HepG2 (cell line): ENCODE data around the gene PFKFB4. TPM values are rescaled to one million over a fixed set of nuclear protein-coding genes. Genes with fewer than 3 reads are reported as not detected.
A peak's percentile ranks its signal among the peaks of the same experiment; 100 is the strongest.

Experiments
- ATAC-seq: fragments of 200-7000 bp; cut with Tn5 transposase; 3 replicates; pipeline ENCODE4 v1.9.1; 2020; ENCODE audit warnings: mild to moderate bottlenecking, moderate library complexity
- BruUV-seq: library from RNA; stranded (reverse); fragments of 400-500 nt; replicated peaks from 2 replicates; lab custom pipeline; 2021; lab: Mats Ljungman, UMichigan
- CTCF ChIA-PET: fragments of 300-600 bp; formaldehyde crosslinking; extraction: SDS; loops from one replicate; lab custom pipeline; 2021; ENCODE audit warnings: low total read pairs, inconsistent platforms, low intra/inter-chr PET ratio; lab: Yijun Ruan, JAX
- POLR2A ChIA-PET: fragments of 350-600 bp; sonication (Branson Sonifier 250); formaldehyde crosslinking; loops from one replicate; lab custom pipeline; 2020; ENCODE audit warnings: antibody characterized with exemption, inconsistent platforms; lab: Yijun Ruan, JAX
- DNase-seq: peaks from one replicate; pipeline ENCODE4 v3.0.0-alpha.2; 2015; ENCODE audit warnings: low spot score
- FAIRE-seq: peaks from 3 replicates; lab custom pipeline; 2011; peaks lifted over from hg19 to GRCh38; lab: Jason Lieb, UNC
- H2AFZ ChIP-seq: one replicate; pipeline ENCODE4 v1.6.1; 2011; ENCODE audit warnings: low read length, inconsistent platforms
- H3K27ac ChIP-seq: fragments of 300-600 bp; 3 replicates; pipeline ENCODE4 v1.8.0; 2011; ENCODE audit warnings: mixed run types, mild to moderate bottlenecking, mixed read lengths, low read length, inconsistent platforms; ENCODE audit not compliant: insufficient read depth; ENCODE audit errors: extremely low read length
- H3K27me3 ChIP-seq, 2 experiments: fragments of 200-600 bp in 1 of 2; 2 replicates in 1 of 2; 3 replicates in 1 of 2; pipeline versions ENCODE4 v1.6.0 to v1.8.0; 2011; ENCODE audit warnings: low read length in 2 of 2, mild to moderate bottlenecking in 2 of 2, moderate library complexity in 2 of 2, inconsistent platforms in 1 of 2; ENCODE audit not compliant: insufficient read depth in 2 of 2, control insufficient read depth in 1 of 2
- H3K36me3 ChIP-seq, 2 experiments: fragments of 200-600 bp in 1 of 2; replicated peaks in 1 of 2; 2 replicates in 1 of 2; 3 replicates in 1 of 2; pipeline versions ENCODE4 v1.5.1 to v1.8.0; 2011; ENCODE audit warnings: low read length in 2 of 2, inconsistent platforms in 1 of 2; ENCODE audit not compliant: insufficient read depth in 2 of 2, control insufficient read depth in 1 of 2
- H3K4me1 ChIP-seq: 2 replicates; pipeline ENCODE4 v1.5.1; 2012; ENCODE audit warnings: low read length, inconsistent platforms; ENCODE audit not compliant: insufficient read depth
- H3K4me2 ChIP-seq: 2 replicates; pipeline ENCODE4 v1.6.0; 2011; ENCODE audit warnings: low read depth, low read length, inconsistent platforms
- H3K4me3 ChIP-seq, 3 experiments: fragments of 200-600 bp in 1 of 3; sonication (generic), shearing (Covaris generic) in 1 of 3; replicated peaks in 1 of 3; 2 replicates each; pipeline ENCODE4 v1.5.1; 2011 to 2016; ENCODE audit warnings: low read length in 3 of 3, inconsistent platforms in 2 of 3, low read depth in 2 of 3, mild to moderate bottlenecking in 2 of 3, control low read depth in 1 of 3, mixed read lengths in 1 of 3; ENCODE audit not compliant: insufficient read depth in 1 of 3
- H3K79me2 ChIP-seq: one replicate; pipeline ENCODE4 v1.6.1; 2011; ENCODE audit warnings: low read length, inconsistent platforms; ENCODE audit not compliant: insufficient read depth
- H3K9ac ChIP-seq: 2 replicates; pipeline ENCODE4 v1.6.0; 2011; ENCODE audit warnings: mild to moderate bottlenecking, low read depth, low read length, inconsistent platforms; ENCODE audit not compliant: insufficient read depth
- H3K9me3 ChIP-seq: 2 replicates; pipeline ENCODE4 v1.5.1; 2012; ENCODE audit warnings: mild to moderate bottlenecking, low read length
- H4K20me1 ChIP-seq: 2 replicates; pipeline ENCODE4 v1.6.0; 2011; ENCODE audit warnings: inconsistent platforms, mild to moderate bottlenecking, low read length, moderate library complexity; ENCODE audit not compliant: insufficient read depth
- ASH2L ChIP-seq: fragments of 300-600, 200-600 bp; sonication (generic); IDR thresholded peaks from 2 replicates; pipeline ENCODE4 v1.7.0; 2017; ENCODE audit warnings: low read depth, mild to moderate bottlenecking, moderate library complexity, mixed read lengths, low read length; ENCODE audit not compliant: insufficient read length
- ATF7 ChIP-seq, 2 experiments: fragments of 450-650 bp in 1 of 2; sonication (generic) in 1 of 2; formaldehyde crosslinking in 1 of 2; IDR thresholded peaks; 2 replicates each; pipeline versions ENCODE4 v1.4.0 to v1.6.1; 2016 to 2020; ENCODE audit warnings: antibody characterized with exemption in 1 of 2, mild to moderate bottlenecking in 1 of 2, missing genetic modification reagents in 1 of 2
- FOXC1 ChIP-seq: sonication (generic); formaldehyde crosslinking; IDR thresholded peaks from 2 replicates; pipeline ENCODE4 v1.8.0; 2022; ENCODE audit warnings: mild to moderate bottlenecking, missing genetic modification reagents, borderline replicate concordance
- KDM6A ChIP-seq: IDR thresholded peaks from 2 replicates; pipeline ENCODE4 v1.6.1; 2016; ENCODE audit warnings: low read depth
- ZNF143 ChIP-seq: sonication (generic); formaldehyde crosslinking; IDR thresholded peaks from 2 replicates; pipeline ENCODE4 v1.4.0; 2020; ENCODE audit warnings: missing genetic modification reagents
- ZNF772 ChIP-seq: sonication (generic); formaldehyde crosslinking; IDR thresholded peaks from 2 replicates; pipeline ENCODE4 v1.5.0; 2020; ENCODE audit warnings: mild to moderate bottlenecking, missing genetic modification reagents
- WGBS: methylation state at CpG from one replicate; pipeline ENCODE4 v1.1.6; 2017; ENCODE audit warnings: low lambda C conversion rate; 5-methylcytosine and 5-hydroxymethylcytosine counted together
- in situ Hi-C: cut with HindIII; loops from 2 replicates; pipeline ENCODE4 v1.10.0; 2017; ENCODE audit warnings: low pct_unique_long_range_greater_than_20kb; ENCODE audit not compliant: extremely low pct_ligation_motif_present
- intact Hi-C: fragments of 100-400 bp; cut with micrococcal nuclease; formaldehyde crosslinking; loops from one replicate; pipeline ENCODE4 v1.10.0; 2022; ENCODE audit not compliant: unreplicated experiment
- polyA plus RNA-seq, 8 experiments: library from polyadenylated mRNA; depleted of rRNA in 3 of 8; stranded (reverse) in 7 of 8; unstranded in 1 of 8; fragments of >200 nt; fragmentation: Illumina TruSeq in 4 of 8; extraction: Trizol in 4 of 8; gene quantifications; 2 replicates each; pipeline versions ENCODE4 v1.2.1 to v1.2.3, GENCODE V29; 2011 to 2016; ENCODE audit warnings: low read depth in 4 of 8, missing spikeins in 1 of 8, mixed read lengths in 1 of 8; ENCODE audit not compliant: insufficient read depth in 1 of 8
- total RNA-seq, 5 experiments: library from RNA; depleted of rRNA; stranded (reverse); fragments of >200 nt; fragmentation: Illumina TruSeq; extraction: Trizol; gene quantifications; 2 replicates each; pipeline ENCODE4 v1.2.3, GENCODE V29; 2016; ENCODE audit warnings: low read depth in 1 of 5
- TF ChIP-seq, protein P1 (sequence below): sonication (generic); formaldehyde crosslinking; IDR thresholded peaks from 2 replicates; pipeline ENCODE4 v1.5.0; 2020; ENCODE audit warnings: mild to moderate bottlenecking, missing genetic modification reagents
- TF ChIP-seq, protein P2 (sequence below): sonication (generic); formaldehyde crosslinking; IDR thresholded peaks from 2 replicates; pipeline ENCODE4 v1.9.0; 2022; ENCODE audit warnings: missing genetic modification reagents, mild to moderate bottlenecking, borderline replicate concordance
- TF ChIP-seq, protein P3 (sequence below): sonication (generic); formaldehyde crosslinking; conservative IDR thresholded peaks from 2 replicates; pipeline ENCODE4 v1.4.0; 2020; ENCODE audit warnings: mild to moderate bottlenecking, missing genetic modification reagents, moderate library complexity

The PFKFB4 gene
- total and polyA plus RNA-seq, 2 of the 13 experiments (the other 11 are each of a cell fraction or from before 2014, with no cell fraction given): 7.1 to 103 TPM

DNA sequence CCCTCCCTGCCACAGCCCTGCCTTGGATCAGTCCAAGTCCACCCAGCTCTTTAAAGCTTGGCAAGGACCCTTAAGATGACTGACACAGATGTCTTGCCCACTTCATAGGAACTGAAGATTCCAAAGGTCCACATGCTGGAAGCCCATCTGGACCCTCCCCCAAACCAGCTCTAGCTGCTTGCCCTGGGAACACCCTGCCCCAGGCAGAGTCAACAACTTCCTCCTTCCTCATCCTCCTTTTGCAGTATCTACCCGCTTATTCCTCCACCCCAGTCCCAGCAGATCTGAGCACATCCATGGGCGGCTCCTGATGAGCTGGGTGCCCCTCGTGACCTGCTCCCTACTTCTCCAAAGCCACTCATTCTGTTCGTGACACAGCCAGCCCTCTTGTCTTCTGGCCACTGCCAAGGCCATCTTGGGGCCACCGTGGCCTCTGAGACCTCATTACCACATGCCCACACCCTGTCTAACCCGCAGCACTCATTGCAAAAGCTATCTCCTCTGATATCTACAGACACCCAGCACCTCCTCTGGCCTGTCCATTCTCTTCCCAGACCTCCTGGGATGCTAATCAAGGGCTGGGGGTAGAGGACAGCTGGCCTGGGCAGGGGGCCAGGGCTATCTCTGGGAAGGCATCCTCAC is 2.0 kb upstream of the PFKFB4 start:
- CTCF ChIA-PET: no interaction called here
- peak overlapping the region; percentile 86 for H3K4me2 ChIP-seq
- H3K4me1 ChIP-seq: peaks cover 88% of the 10 kb centered on the region
- FAIRE-seq (no peak), ATAC-seq (no peak), DNase-seq (no peak)
- peaks cover 11% of the 10 kb centered on the region for H4K20me1 ChIP-seq
- WGBS: 12% methylated on average over 6 of the region's 6 CpGs
- no peak overlapping the region for H2AFZ ChIP-seq
- intact Hi-C loops (loop anchor here (5.0 kb wide), 1 partner anchor 64 kb away; the partner anchor contains the start of gene TMEM89), in situ Hi-C loops (loop anchor here (5.0 kb wide), 1 partner anchor 91 kb away; a partner anchor contains a TSS)
- H3K27ac ChIP-seq: no peak overlapping the region
- peaks cover 4 to 10% of the 10 kb centered on the region in 2 experiments; a peak in 3 of 5 replicates for H3K36me3 ChIP-seq
- no TSS peak for BruUV-seq
- no peaks in the 10 kb centered on the region; a peak in 1 of 5 replicates for H3K27me3 ChIP-seq
- peak overlapping the region; percentile 42; the same call in 1 of the 2 replicates for H3K9ac ChIP-seq
- H3K9me3 ChIP-seq: no peaks in the 10 kb centered on the region
- peak overlapping the region in 1 of 3 experiments; percentile 68; a peak in 1 of 6 replicates for H3K4me3 ChIP-seq
- peaks cover 30% of the 10 kb centered on the region for H3K79me2 ChIP-seq
- POLR2A ChIA-PET: interaction anchor here (1.0 to 3.3 kb wide), 6 partner anchors 10 to 318 kb away, joined by 3 to 29 read pairs (median 4); partner anchors contain the start of genes CELSR3, SLC26A6 and ZNF589
- TF ChIP-seq FOXC1 (CRISPR knock-in tag) (0 out of 2 replicates have a peak, but pooled peaks have one; percentile 31), ASH2L (no peak), KDM6A (CRISPR knock-in tag) (no peak), ZNF143 (CRISPR knock-in tag) (no peak), ATF7 (IDR thresholded peaks at IDR 0.05) (no peak), ATF7 (CRISPR knock-in tag; IDR thresholded peaks at IDR 0.05) (0 out of 2 replicates have a peak, but pooled peaks have one; percentile 16), ZNF772 (0 out of 2 replicates have a peak, but pooled peaks have one; percentile 23)
- TF ChIP-seq, protein P1, sequence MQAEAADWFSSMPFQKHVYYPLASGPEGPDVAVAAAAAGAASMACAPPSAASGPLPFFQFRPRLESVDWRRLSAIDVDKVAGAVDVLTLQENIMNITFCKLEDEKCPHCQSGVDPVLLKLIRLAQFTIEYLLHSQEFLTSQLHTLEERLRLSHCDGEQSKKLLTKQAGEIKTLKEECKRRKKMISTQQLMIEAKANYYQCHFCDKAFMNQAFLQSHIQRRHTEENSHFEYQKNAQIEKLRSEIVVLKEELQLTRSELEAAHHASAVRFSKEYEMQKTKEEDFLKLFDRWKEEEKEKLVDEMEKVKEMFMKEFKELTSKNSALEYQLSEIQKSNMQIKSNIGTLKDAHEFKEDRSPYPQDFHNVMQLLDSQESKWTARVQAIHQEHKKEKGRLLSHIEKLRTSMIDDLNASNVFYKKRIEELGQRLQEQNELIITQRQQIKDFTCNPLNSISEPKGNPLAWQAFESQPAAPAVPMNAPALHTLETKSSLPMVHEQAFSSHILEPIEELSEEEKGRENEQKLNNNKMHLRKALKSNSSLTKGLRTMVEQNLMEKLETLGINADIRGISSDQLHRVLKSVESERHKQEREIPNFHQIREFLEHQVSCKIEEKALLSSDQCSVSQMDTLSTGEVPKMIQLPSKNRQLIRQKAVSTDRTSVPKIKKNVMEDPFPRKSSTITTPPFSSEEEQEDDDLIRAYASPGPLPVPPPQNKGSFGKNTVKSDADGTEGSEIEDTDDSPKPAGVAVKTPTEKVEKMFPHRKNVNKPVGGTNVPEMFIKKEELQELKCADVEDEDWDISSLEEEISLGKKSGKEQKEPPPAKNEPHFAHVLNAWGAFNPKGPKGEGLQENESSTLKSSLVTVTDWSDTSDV (CRISPR knock-in tag): peak; percentile 72; the same call in 1 of the 2 replicates
- TF ChIP-seq, protein P2, sequence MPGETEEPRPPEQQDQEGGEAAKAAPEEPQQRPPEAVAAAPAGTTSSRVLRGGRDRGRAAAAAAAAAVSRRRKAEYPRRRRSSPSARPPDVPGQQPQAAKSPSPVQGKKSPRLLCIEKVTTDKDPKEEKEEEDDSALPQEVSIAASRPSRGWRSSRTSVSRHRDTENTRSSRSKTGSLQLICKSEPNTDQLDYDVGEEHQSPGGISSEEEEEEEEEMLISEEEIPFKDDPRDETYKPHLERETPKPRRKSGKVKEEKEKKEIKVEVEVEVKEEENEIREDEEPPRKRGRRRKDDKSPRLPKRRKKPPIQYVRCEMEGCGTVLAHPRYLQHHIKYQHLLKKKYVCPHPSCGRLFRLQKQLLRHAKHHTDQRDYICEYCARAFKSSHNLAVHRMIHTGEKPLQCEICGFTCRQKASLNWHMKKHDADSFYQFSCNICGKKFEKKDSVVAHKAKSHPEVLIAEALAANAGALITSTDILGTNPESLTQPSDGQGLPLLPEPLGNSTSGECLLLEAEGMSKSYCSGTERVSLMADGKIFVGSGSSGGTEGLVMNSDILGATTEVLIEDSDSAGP (CRISPR knock-in tag): peak; percentile 65; the same call in 1 of the 2 replicates
- TF ChIP-seq, protein P3, sequence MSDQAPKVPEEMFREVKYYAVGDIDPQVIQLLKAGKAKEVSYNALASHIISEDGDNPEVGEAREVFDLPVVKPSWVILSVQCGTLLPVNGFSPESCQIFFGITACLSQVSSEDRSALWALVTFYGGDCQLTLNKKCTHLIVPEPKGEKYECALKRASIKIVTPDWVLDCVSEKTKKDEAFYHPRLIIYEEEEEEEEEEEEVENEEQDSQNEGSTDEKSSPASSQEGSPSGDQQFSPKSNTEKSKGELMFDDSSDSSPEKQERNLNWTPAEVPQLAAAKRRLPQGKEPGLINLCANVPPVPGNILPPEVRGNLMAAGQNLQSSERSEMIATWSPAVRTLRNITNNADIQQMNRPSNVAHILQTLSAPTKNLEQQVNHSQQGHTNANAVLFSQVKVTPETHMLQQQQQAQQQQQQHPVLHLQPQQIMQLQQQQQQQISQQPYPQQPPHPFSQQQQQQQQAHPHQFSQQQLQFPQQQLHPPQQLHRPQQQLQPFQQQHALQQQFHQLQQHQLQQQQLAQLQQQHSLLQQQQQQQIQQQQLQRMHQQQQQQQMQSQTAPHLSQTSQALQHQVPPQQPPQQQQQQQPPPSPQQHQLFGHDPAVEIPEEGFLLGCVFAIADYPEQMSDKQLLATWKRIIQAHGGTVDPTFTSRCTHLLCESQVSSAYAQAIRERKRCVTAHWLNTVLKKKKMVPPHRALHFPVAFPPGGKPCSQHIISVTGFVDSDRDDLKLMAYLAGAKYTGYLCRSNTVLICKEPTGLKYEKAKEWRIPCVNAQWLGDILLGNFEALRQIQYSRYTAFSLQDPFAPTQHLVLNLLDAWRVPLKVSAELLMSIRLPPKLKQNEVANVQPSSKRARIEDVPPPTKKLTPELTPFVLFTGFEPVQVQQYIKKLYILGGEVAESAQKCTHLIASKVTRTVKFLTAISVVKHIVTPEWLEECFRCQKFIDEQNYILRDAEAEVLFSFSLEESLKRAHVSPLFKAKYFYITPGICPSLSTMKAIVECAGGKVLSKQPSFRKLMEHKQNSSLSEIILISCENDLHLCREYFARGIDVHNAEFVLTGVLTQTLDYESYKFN (CRISPR knock-in tag): peak; percentile 33; the same call in 1 of the 2 replicates
